K562 (cell line): ENCODE results near the gene OR1E2.

Source experiments
- FOS ChIP-seq: IDR thresholded peaks from 3 replicates; pipeline ENCODE4 v1.6.1; 2011; ENCODE audit not compliant: insufficient read length; ENCODE audit errors: extremely low read depth
- KDM4B ChIP-seq, 2 experiments: fragments of 450-650 bp in 1 of 2; sonication (generic) in 1 of 2; IDR thresholded peaks; 2 replicates each; pipeline ENCODE4 v1.6.1; 2016 to 2017; ENCODE audit warnings: borderline replicate concordance in 2 of 2, antibody characterized with exemption in 1 of 2, low read depth in 1 of 2, mild to moderate bottlenecking in 1 of 2
- KLF16 ChIP-seq: IDR thresholded peaks from 2 replicates; pipeline ENCODE4 v1.6.1; 2016; ENCODE audit warnings: antibody characterized with exemption
- MAFK ChIP-seq: IDR thresholded peaks from 2 replicates; pipeline ENCODE4 v1.6.1; 2011; ENCODE audit warnings: low read length, improper control_type of control experiment
- MTA1 ChIP-seq: fragments of 450-650 bp; IDR thresholded peaks from 2 replicates; pipeline ENCODE4 v1.6.1; 2017; ENCODE audit warnings: borderline replicate concordance
- TGIF2 ChIP-seq: sonication (generic); formaldehyde crosslinking; IDR thresholded peaks from 2 replicates; pipeline ENCODE4 v1.8.1; 2022; ENCODE audit warnings: mild to moderate bottlenecking, missing genetic modification reagents, moderate library complexity
- ZBTB1 ChIP-seq: sonication (generic); formaldehyde crosslinking; IDR thresholded peaks from 2 replicates; pipeline ENCODE4 v1.8.1; 2023; ENCODE audit warnings: missing genetic modification reagents, low read depth, mild to moderate bottlenecking, borderline replicate concordance
- ZNF639 ChIP-seq, 2 experiments: fragments of 200-800 bp in 1 of 2; sonication (Bioruptor generic) in 1 of 2; sonication (generic) in 1 of 2; formaldehyde crosslinking in 1 of 2; IDR thresholded peaks in 1 of 2; conservative IDR thresholded peaks in 1 of 2; 2 replicates each; pipeline versions ENCODE4 v1.5.0 to v1.6.1; 2016 to 2020; ENCODE audit warnings: missing compliant biosample characterization in 1 of 2, missing genetic modification characterization in 1 of 2, missing genetic modification reagents in 1 of 2
- TF ChIP-seq, protein P1 (sequence below): sonication (generic); formaldehyde crosslinking; IDR thresholded peaks from 2 replicates; pipeline ENCODE4 v1.8.1; 2023; ENCODE audit warnings: mild to moderate bottlenecking, missing genetic modification reagents
- TF ChIP-seq, protein P2 (sequence below): fragments of 250-450 bp; sonication (Bioruptor Pico); IDR thresholded peaks from 2 replicates; pipeline ENCODE4 v1.4.0; 2020; ENCODE audit warnings: borderline replicate concordance

- TF ChIP-seq KDM4B (IDR thresholded peaks at IDR 0.05; ENCODE audit: borderline replicate concordance in 2 of 2, low read depth in 1 of 2) (no peak), ZNF639 (CRISPR knock-in tag; conservative IDR thresholded peaks at IDR 0.05 in 1 of 2, IDR thresholded peaks at IDR 0.05 in 1 of 2) (no peak), MTA1 (no peak), FOS (no peak), KLF16 (no peak), ZBTB1 (CRISPR knock-in tag) (no peak), TGIF2 (CRISPR knock-in tag) (no peak), MAFK (no peak)
- TF ChIP-seq, protein P1, sequence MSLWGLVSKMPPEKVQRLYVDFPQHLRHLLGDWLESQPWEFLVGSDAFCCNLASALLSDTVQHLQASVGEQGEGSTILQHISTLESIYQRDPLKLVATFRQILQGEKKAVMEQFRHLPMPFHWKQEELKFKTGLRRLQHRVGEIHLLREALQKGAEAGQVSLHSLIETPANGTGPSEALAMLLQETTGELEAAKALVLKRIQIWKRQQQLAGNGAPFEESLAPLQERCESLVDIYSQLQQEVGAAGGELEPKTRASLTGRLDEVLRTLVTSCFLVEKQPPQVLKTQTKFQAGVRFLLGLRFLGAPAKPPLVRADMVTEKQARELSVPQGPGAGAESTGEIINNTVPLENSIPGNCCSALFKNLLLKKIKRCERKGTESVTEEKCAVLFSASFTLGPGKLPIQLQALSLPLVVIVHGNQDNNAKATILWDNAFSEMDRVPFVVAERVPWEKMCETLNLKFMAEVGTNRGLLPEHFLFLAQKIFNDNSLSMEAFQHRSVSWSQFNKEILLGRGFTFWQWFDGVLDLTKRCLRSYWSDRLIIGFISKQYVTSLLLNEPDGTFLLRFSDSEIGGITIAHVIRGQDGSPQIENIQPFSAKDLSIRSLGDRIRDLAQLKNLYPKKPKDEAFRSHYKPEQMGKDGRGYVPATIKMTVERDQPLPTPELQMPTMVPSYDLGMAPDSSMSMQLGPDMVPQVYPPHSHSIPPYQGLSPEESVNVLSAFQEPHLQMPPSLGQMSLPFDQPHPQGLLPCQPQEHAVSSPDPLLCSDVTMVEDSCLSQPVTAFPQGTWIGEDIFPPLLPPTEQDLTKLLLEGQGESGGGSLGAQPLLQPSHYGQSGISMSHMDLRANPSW (CRISPR knock-in tag) = no peak
- TF ChIP-seq, protein P2, sequence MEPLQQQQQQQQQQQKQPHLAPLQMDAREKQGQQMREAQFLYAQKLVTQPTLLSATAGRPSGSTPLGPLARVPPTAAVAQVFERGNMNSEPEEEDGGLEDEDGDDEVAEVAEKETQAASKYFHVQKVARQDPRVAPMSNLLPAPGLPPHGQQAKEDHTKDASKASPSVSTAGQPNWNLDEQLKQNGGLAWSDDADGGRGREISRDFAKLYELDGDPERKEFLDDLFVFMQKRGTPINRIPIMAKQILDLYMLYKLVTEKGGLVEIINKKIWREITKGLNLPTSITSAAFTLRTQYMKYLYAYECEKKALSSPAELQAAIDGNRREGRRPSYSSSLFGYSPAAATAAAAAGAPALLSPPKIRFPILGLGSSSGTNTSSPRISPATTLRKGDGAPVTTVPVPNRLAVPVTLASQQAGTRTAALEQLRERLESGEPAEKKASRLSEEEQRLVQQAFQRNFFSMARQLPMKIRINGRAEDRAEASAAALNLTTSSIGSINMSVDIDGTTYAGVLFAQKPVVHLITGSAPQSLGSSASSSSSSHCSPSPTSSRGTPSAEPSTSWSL = no peak
Observed at GRCh38 chr17:3472137-3472536, 38.5 kb upstream of the OR1E2 start.
